H1 (cell line): Measurements from ENCODE around the gene GTF2A2. TPM values are rescaled to one million over a fixed set of nuclear protein-coding genes. Genes with fewer than 3 reads are reported as not detected.

Experiments used
- CTCF ChIA-PET: fragments of 300-600 bp; sonication (Branson Sonifier 250); formaldehyde crosslinking; loops from one replicate; lab custom pipeline; 2021; ENCODE audit not compliant: partially characterized antibody; lab: Charles Lee
- POLR2A ChIA-PET: fragments of 300-600 bp; sonication (Branson Sonifier 250); formaldehyde crosslinking; loops from one replicate; lab custom pipeline; 2021; ENCODE audit warnings: inconsistent platforms; ENCODE audit not compliant: partially characterized antibody; lab: Charles Lee
- DNase-seq, 2 experiments: peaks; one replicate each; pipeline versions ENCODE4 v3.0.0 to v3.0.0-alpha.2; 2010 to 2022; ENCODE audit warnings: low spot score in 2 of 2, low read depth in 1 of 2, mixed read lengths in 1 of 2
- FAIRE-seq: peaks from 2 replicates; lab custom pipeline; 2011; peaks lifted over from hg19 to GRCh38; lab: Jason Lieb, UNC
- H2AFZ ChIP-seq: 2 replicates; pipeline ENCODE4 v1.8.1; 2012; ENCODE audit warnings: low read length, inconsistent platforms
- H2AK5ac ChIP-seq: 2 replicates; pipeline ENCODE4 v1.6.1; 2013; ENCODE audit warnings: low read depth, low read length
- H2BK120ac ChIP-seq: replicated peaks from 2 replicates; pipeline ENCODE3; 2013; ENCODE audit warnings: low read depth, low read length, inconsistent platforms
- H2BK12ac ChIP-seq: 2 replicates; pipeline ENCODE4 v1.6.1; 2013; ENCODE audit warnings: low read depth, low read length
- H2BK15ac ChIP-seq: 2 replicates; pipeline ENCODE4 v1.6.1; 2013; ENCODE audit warnings: low read length
- H2BK20ac ChIP-seq: 2 replicates; pipeline ENCODE4 v1.6.1; 2013; ENCODE audit warnings: low read length
- H2BK5ac ChIP-seq: 2 replicates; pipeline ENCODE4 v1.6.1; 2013; ENCODE audit warnings: low read depth, low read length
- H3K14ac ChIP-seq: 2 replicates; pipeline ENCODE4 v1.6.1; 2013; ENCODE audit warnings: inconsistent platforms; ENCODE audit not compliant: insufficient read length
- H3K18ac ChIP-seq: 2 replicates; pipeline ENCODE4 v1.6.1; 2013; ENCODE audit warnings: low read length; ENCODE audit errors: extremely low read depth
- H3K23ac ChIP-seq: 2 replicates; pipeline ENCODE4 v1.6.1; 2013; ENCODE audit warnings: inconsistent platforms; ENCODE audit not compliant: insufficient read length
- H3K23me2 ChIP-seq: 2 replicates; pipeline ENCODE4 v1.6.1; 2013; ENCODE audit warnings: low read depth, low read length
- H3K27ac ChIP-seq: 2 replicates; pipeline ENCODE4 v1.6.1; 2011; ENCODE audit warnings: low read depth, low read length, inconsistent platforms
- H3K27me3 ChIP-seq, 4 experiments: replicated peaks in 1 of 4; 1 replicate in 1 of 4; 2 replicates in 3 of 4; pipeline versions ENCODE4 v1.6.1 to v1.8.1; 2011 to 2013; ENCODE audit warnings: low read length in 3 of 4, mild to moderate bottlenecking in 3 of 4, inconsistent platforms in 2 of 4, mixed read lengths in 2 of 4, moderate library complexity in 1 of 4; ENCODE audit not compliant: control insufficient read depth in 3 of 4, insufficient read depth in 3 of 4; ENCODE audit errors: extremely low read depth in 1 of 4
- H3K36me3 ChIP-seq, 4 experiments: 2 replicates each; pipeline versions ENCODE4 v1.6.1 to v1.8.1; 2011 to 2013; ENCODE audit warnings: mild to moderate bottlenecking in 4 of 4, low read length in 3 of 4, moderate library complexity in 2 of 4, control low read depth in 1 of 4, inconsistent platforms in 1 of 4; ENCODE audit not compliant: insufficient read depth in 4 of 4, control insufficient read depth in 2 of 4
- H3K4ac ChIP-seq: replicated peaks from 2 replicates; pipeline ENCODE3; 2013; ENCODE audit warnings: low read length, low read depth, mixed read lengths, inconsistent platforms; ENCODE audit not compliant: insufficient read length
- H3K4me1 ChIP-seq, 4 experiments: replicated peaks in 1 of 4; 1 replicate in 1 of 4; 2 replicates in 3 of 4; pipeline versions ENCODE4 v1.6.1 to v1.8.1; 2011 to 2013; ENCODE audit warnings: low read length in 3 of 4, inconsistent platforms in 2 of 4, mixed read lengths in 1 of 4; ENCODE audit not compliant: insufficient read depth in 4 of 4, control insufficient read depth in 3 of 4
- H3K4me2 ChIP-seq, 2 experiments: 2 replicates each; pipeline versions ENCODE4 v1.6.1 to v1.8.1; 2011 to 2013; ENCODE audit warnings: low read depth in 2 of 2, low read length in 2 of 2, control low read depth in 1 of 2, inconsistent platforms in 1 of 2, mild to moderate bottlenecking in 1 of 2; ENCODE audit not compliant: insufficient read depth in 1 of 2
- H3K4me3 ChIP-seq, 4 experiments: fragments of 200-600, 300-600 bp in 1 of 4; sonication (generic), shearing (Covaris generic), sonication (Bioruptor Twin) in 1 of 4; 2 replicates each; pipeline versions ENCODE4 v1.5.1 to v1.8.1; 2011 to 2016; ENCODE audit warnings: low read length in 4 of 4, low read depth in 3 of 4, control low read depth in 2 of 4, inconsistent platforms in 2 of 4, mild to moderate bottlenecking in 2 of 4, mixed read lengths in 1 of 4, moderate library complexity in 1 of 4; ENCODE audit not compliant: insufficient read depth in 2 of 4; ENCODE audit errors: extremely low read depth in 1 of 4
- H3K56ac ChIP-seq: replicated peaks from 2 replicates; pipeline ENCODE3; 2013; ENCODE audit warnings: low read depth, mild to moderate bottlenecking, mixed read lengths, low read length, inconsistent platforms; ENCODE audit not compliant: insufficient read length
- H3K79me1 ChIP-seq: 2 replicates; pipeline ENCODE4 v1.6.1; 2013; ENCODE audit warnings: low read depth, low read length, control low read depth
- H3K79me2 ChIP-seq, 2 experiments: 2 replicates each; pipeline versions ENCODE4 v1.6.1 to v1.8.1; 2012 to 2013; ENCODE audit warnings: low read length in 2 of 2, mild to moderate bottlenecking in 2 of 2, inconsistent platforms in 1 of 2; ENCODE audit not compliant: insufficient read depth in 2 of 2, control insufficient read depth in 1 of 2
- H3K9ac ChIP-seq, 4 experiments: replicated peaks in 1 of 4; 1 replicate in 1 of 4; 2 replicates in 3 of 4; pipeline versions ENCODE4 v1.6.1 to v1.8.1; 2011 to 2013; ENCODE audit warnings: low read depth in 3 of 4, low read length in 3 of 4, control low read depth in 2 of 4, mild to moderate bottlenecking in 2 of 4, moderate library complexity in 2 of 4, inconsistent platforms in 1 of 4; ENCODE audit errors: extremely low read depth in 1 of 4
- H3K9me3 ChIP-seq, 2 experiments: 2 replicates each; pipeline versions ENCODE4 v1.6.1 to v1.8.1; 2012 to 2013; ENCODE audit warnings: mild to moderate bottlenecking in 2 of 2, moderate library complexity in 2 of 2, control low read depth in 1 of 2, inconsistent platforms in 1 of 2, low read depth in 1 of 2, low read length in 1 of 2, mixed read lengths in 1 of 2; ENCODE audit not compliant: insufficient read depth in 2 of 2
- H4K20me1 ChIP-seq, 2 experiments: replicated peaks in 1 of 2; 2 replicates each; pipeline versions ENCODE3 to v1.8.1; 2011 to 2013; ENCODE audit warnings: inconsistent platforms in 2 of 2, low read length in 2 of 2, mild to moderate bottlenecking in 1 of 2; ENCODE audit not compliant: insufficient read depth in 2 of 2, control insufficient read depth in 1 of 2
- H4K5ac ChIP-seq: 2 replicates; pipeline ENCODE4 v1.6.1; 2013; ENCODE audit warnings: low read length, low read depth, mixed read lengths, inconsistent platforms; ENCODE audit not compliant: insufficient read length
- H4K8ac ChIP-seq: 2 replicates; pipeline ENCODE4 v1.8.0; 2013; ENCODE audit warnings: mild to moderate bottlenecking, moderate library complexity, low read length, inconsistent platforms; ENCODE audit not compliant: insufficient read depth; ENCODE audit errors: extremely low read depth
- H4K91ac ChIP-seq: replicated peaks from 2 replicates; pipeline ENCODE3; 2013; ENCODE audit warnings: low read length, mixed read lengths, inconsistent platforms; ENCODE audit not compliant: insufficient read length
- CBX5 ChIP-seq: fragments of 300-800, 300-1000 bp; sonication (generic); IDR thresholded peaks from 2 replicates; pipeline ENCODE4 v1.7.1; 2016; ENCODE audit warnings: antibody characterized with exemption, low read length, low read depth
- CREB1 ChIP-seq: IDR thresholded peaks from 2 replicates; pipeline ENCODE4 v1.6.1; 2012; ENCODE audit warnings: inconsistent platforms
- FOSL1 ChIP-seq: IDR thresholded peaks from 2 replicates; pipeline ENCODE4 v1.6.1; 2011; ENCODE audit warnings: mild to moderate bottlenecking, low read depth, low read length, moderate library complexity; ENCODE audit not compliant: insufficient read depth
- GTF2F1 ChIP-seq: IDR thresholded peaks from 2 replicates; pipeline ENCODE4 v1.6.1; 2012; ENCODE audit warnings: low read depth, low read length, improper control_type of control experiment, borderline replicate concordance
- HDAC2 ChIP-seq, 2 experiments: fragments of 300-600 bp in 1 of 2; sonication (generic) in 1 of 2; IDR thresholded peaks; 2 replicates each; pipeline ENCODE4 v1.6.1; 2011 to 2012; ENCODE audit warnings: low read depth in 2 of 2, low read length in 2 of 2, mild to moderate bottlenecking in 2 of 2, moderate library complexity in 2 of 2, borderline replicate concordance in 1 of 2, inconsistent platforms in 1 of 2
- KDM1A ChIP-seq: fragments of 200-600, 300-600 bp; sonication (generic); IDR thresholded peaks from 2 replicates; pipeline ENCODE4 v1.7.1; 2016; ENCODE audit warnings: mild to moderate bottlenecking, low read length, borderline replicate concordance
- NANOG ChIP-seq: IDR thresholded peaks from 2 replicates; pipeline ENCODE4 v1.6.1; 2011; ENCODE audit warnings: low read length, low read depth, mild to moderate bottlenecking, inconsistent platforms; ENCODE audit not compliant: insufficient read depth, poor library complexity, severe bottlenecking
- PHF8 ChIP-seq: fragments of 200-600 bp; sonication (generic); conservative IDR thresholded peaks from 2 replicates; pipeline ENCODE4 v1.7.1; 2012; ENCODE audit warnings: low read depth, mild to moderate bottlenecking, inconsistent platforms, low read length, moderate library complexity
- POLR2AphosphoS5 ChIP-seq: IDR thresholded peaks from 2 replicates; pipeline ENCODE4 v1.6.1; 2011; ENCODE audit warnings: low read depth, low read length
- SIN3A ChIP-seq, 2 experiments: IDR thresholded peaks in 1 of 2; conservative IDR thresholded peaks in 1 of 2; 2 replicates each; pipeline ENCODE4 v1.6.1; 2011 to 2012; ENCODE audit warnings: low read length in 2 of 2, improper control_type of control experiment in 1 of 2, low read depth in 1 of 2, mild to moderate bottlenecking in 1 of 2
- YY1 ChIP-seq: IDR thresholded peaks from 2 replicates; pipeline ENCODE4 v1.6.1; 2011; ENCODE audit warnings: low read depth, mild to moderate bottlenecking, low read length
- polyA plus RNA-seq, 7 experiments: library from polyadenylated mRNA; depleted of rRNA in 3 of 7; stranded (reverse) in 5 of 7; unstranded in 2 of 7; fragments of >200 nt in 5 of 7; fragments of 200-250 nt in 2 of 7; gene quantifications; 1 replicate in 5 of 7; 2 replicates in 1 of 7; 4 replicates in 1 of 7; pipeline versions ENCODE4 v1.2.1 to v1.2.3, GENCODE V29; 2011 to 2013; ENCODE audit warnings: missing spikeins in 2 of 7, mixed read lengths in 2 of 7
- total RNA-seq: library from RNA; stranded (reverse); fragmentation: NEBNext Ultra II Directional; extraction: Animal tissue kit (Norgen Biotek cat#: 25700); gene quantifications from 2 replicates; pipeline ENCODE4 v1.2.1, GENCODE V29; 2021
- TF ChIP-seq, protein P1 (sequence below): IDR thresholded peaks from 2 replicates; pipeline ENCODE4 v1.6.1; 2012; ENCODE audit warnings: inconsistent platforms
- TF ChIP-seq, protein P2 (sequence below): IDR thresholded peaks from 2 replicates; pipeline ENCODE4 v1.6.1; 2012; ENCODE audit warnings: low read length, inconsistent platforms

GTF2A2 gene
- total and polyA plus RNA-seq, 2 of the 8 experiments (the other 6 are each of a cell fraction or from before 2014, with no cell fraction given), result 52.2 to 161 TPM

DNA sequence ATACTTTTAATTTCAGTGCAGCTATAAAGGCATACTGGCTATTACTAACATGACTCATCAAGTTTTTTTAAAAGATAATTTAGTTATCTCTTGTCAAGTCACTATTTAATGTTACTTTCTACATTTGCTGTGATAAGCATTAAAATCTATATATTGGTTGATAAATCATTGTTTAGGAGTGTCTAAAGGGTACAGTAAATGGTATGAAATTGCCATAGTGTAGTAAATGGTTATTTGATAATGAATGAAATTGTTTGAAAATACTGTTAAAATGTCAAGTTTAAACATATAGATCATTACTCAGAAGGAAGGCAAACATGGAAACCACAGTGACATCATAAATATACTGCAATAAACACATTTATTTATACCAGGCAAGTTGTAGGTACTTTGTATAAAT, 45.0 kb upstream of the GTF2A2 start:
- Histone ChIP-seq H2BK15ac (no peak overlapping the region), H4K8ac (no peak overlapping the region), H4K20me1 (no peaks in the 10 kb centered on the region), H3K4me3 (no peak overlapping the region), H3K18ac (no peak overlapping the region), H3K79me1 (no peaks in the 10 kb centered on the region), H2AFZ (no peak overlapping the region), H4K91ac (no peak overlapping the region), H3K4me1 (no peaks in the 10 kb centered on the region), H2BK12ac (no peak overlapping the region), H3K4me2 (no peak overlapping the region), H2BK120ac (no peak overlapping the region), H3K36me3 (no peaks in the 10 kb centered on the region), H3K23me2 (no peaks in the 10 kb centered on the region), H3K56ac (no peak overlapping the region), H2BK5ac (no peak overlapping the region), H2AK5ac (no peak overlapping the region), H2BK20ac (no peak overlapping the region), H4K5ac (no peak overlapping the region), H3K27ac (no peak overlapping the region), H3K23ac (no peak overlapping the region), H3K9me3 (no peaks in the 10 kb centered on the region), H3K79me2 (no peaks in the 10 kb centered on the region), H3K9ac (no peak overlapping the region), H3K4ac (no peak overlapping the region), H3K27me3 (peaks cover 0 to 1% (median 0%) of the 10 kb centered on the region in 4 experiments; a peak in 1 of 7 replicates), H3K14ac (no peak overlapping the region)
- CTCF ChIA-PET, result interaction anchor here (0.9 kb wide), 1 partner anchor 11 kb away, joined by 3 read pairs; no protein-coding TSS in a partner anchor
- POLR2A ChIA-PET, result no interaction called here
- no peak for FAIRE-seq
- no peak for DNase-seq
- no peak for TF ChIP-seq CBX5
- TF ChIP-seq FOSL1, result no peak
- no peak for TF ChIP-seq GTF2F1
- TF ChIP-seq KDM1A, result no peak
- TF ChIP-seq PHF8, result no peak
- no peak for TF ChIP-seq SIN3A (conservative IDR thresholded peaks at IDR 0.05 in 1 of 2, IDR thresholded peaks at IDR 0.05 in 1 of 2; ENCODE audit: low read depth in 1 of 2, low read length in 2 of 2)
- no peak for TF ChIP-seq CREB1
- no peak for TF ChIP-seq YY1
- no peak for TF ChIP-seq NANOG
- TF ChIP-seq POLR2AphosphoS5, result no peak
- no peak for TF ChIP-seq HDAC2 (IDR thresholded peaks at IDR 0.05; ENCODE audit: borderline replicate concordance in 1 of 2, low read depth in 2 of 2, low read length in 2 of 2)
- TF ChIP-seq, protein P1, sequence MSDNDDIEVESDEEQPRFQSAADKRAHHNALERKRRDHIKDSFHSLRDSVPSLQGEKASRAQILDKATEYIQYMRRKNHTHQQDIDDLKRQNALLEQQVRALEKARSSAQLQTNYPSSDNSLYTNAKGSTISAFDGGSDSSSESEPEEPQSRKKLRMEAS, result no peak
- TF ChIP-seq, protein P2, sequence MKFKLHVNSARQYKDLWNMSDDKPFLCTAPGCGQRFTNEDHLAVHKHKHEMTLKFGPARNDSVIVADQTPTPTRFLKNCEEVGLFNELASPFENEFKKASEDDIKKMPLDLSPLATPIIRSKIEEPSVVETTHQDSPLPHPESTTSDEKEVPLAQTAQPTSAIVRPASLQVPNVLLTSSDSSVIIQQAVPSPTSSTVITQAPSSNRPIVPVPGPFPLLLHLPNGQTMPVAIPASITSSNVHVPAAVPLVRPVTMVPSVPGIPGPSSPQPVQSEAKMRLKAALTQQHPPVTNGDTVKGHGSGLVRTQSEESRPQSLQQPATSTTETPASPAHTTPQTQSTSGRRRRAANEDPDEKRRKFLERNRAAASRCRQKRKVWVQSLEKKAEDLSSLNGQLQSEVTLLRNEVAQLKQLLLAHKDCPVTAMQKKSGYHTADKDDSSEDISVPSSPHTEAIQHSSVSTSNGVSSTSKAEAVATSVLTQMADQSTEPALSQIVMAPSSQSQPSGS, result no peak
